MCF 10A (cell line): Measurements from ENCODE around the gene CYP19A1. TPM values are rescaled to one million over a fixed set of nuclear protein-coding genes. Genes with fewer than 3 reads are reported as not detected.

ENCODE experiments used
- BruUV-seq: library from RNA; stranded (reverse); fragments of 400-500 nt; replicated peaks from 2 replicates; lab custom pipeline; 2021; lab: Mats Ljungman, UMichigan
- CTCF ChIA-PET: fragments of 300-600 bp; sonication (Branson Sonifier 250); formaldehyde crosslinking; extraction: SDS; loops from one replicate; lab custom pipeline; 2021; ENCODE audit warnings: antibody characterized with exemption, inconsistent platforms; lab: Yijun Ruan, JAX
- POLR2A ChIA-PET: fragments of 300-600, 350-650 bp; sonication (Branson Sonifier 250); formaldehyde crosslinking; extraction: SDS; loops from one replicate; lab custom pipeline; 2020; ENCODE audit warnings: antibody characterized with exemption, inconsistent platforms; lab: Yijun Ruan, JAX
- DNase-seq: peaks from one replicate; pipeline ENCODE4 v3.0.0-alpha.2; 2018; ENCODE audit not compliant: unreplicated experiment
- H3K27ac Mint-ChIP-seq: one replicate; pipeline ENCODE4 v1.8.0; 2022; ENCODE audit warnings: mild to moderate bottlenecking, low read depth, mixed read lengths; ENCODE audit not compliant: unreplicated experiment
- H3K27me3 Mint-ChIP-seq: one replicate; pipeline ENCODE4 v1.8.0; 2022; ENCODE audit warnings: mixed read lengths; ENCODE audit not compliant: insufficient read depth, unreplicated experiment
- H3K36me3 Mint-ChIP-seq: one replicate; pipeline ENCODE4 v1.8.0; 2022; ENCODE audit warnings: mild to moderate bottlenecking, moderate library complexity, mixed read lengths; ENCODE audit not compliant: insufficient read depth, unreplicated experiment
- H3K4me1 Mint-ChIP-seq: one replicate; pipeline ENCODE4 v1.8.0; 2022; ENCODE audit warnings: mixed read lengths; ENCODE audit not compliant: insufficient read depth, unreplicated experiment
- H3K4me3 Mint-ChIP-seq: one replicate; pipeline ENCODE4 v1.8.0; 2022; ENCODE audit warnings: mild to moderate bottlenecking, moderate library complexity, mixed read lengths; ENCODE audit not compliant: unreplicated experiment
- H3K9me3 Mint-ChIP-seq: one replicate; pipeline ENCODE4 v1.8.0; 2022; ENCODE audit warnings: mixed read lengths; ENCODE audit not compliant: unreplicated experiment
- CTCF ChIP-seq: fragments of 200-600 bp; IDR thresholded peaks from one replicate; pipeline ENCODE4 v1.8.0; 2022; ENCODE audit warnings: antibody characterized with exemption, mild to moderate bottlenecking; ENCODE audit not compliant: unreplicated experiment
- intact Hi-C: fragments of 100-400 bp; cut with micrococcal nuclease; formaldehyde crosslinking; loops from 2 replicates; pipeline ENCODE4 v1.14.1; 2022
- total RNA-seq: library from RNA; stranded (reverse); gene quantifications from 2 replicates; pipeline ENCODE4 v1.2.3, GENCODE V29; 2022

CYP19A1 gene
- total RNA-seq, 1 experiment from 2014 or later: not detected

- DNase-seq: peak; percentile 5
- TF ChIP-seq CTCF: no peak
- Mint-ChIP-seq H3K4me1 (peaks cover 8% of the 10 kb centered on the region), H3K27me3 (no peaks in the 10 kb centered on the region), H3K9me3 (no peaks in the 10 kb centered on the region), H3K27ac (no peak overlapping the region), H3K36me3 (no peaks in the 10 kb centered on the region), H3K4me3 (no peak overlapping the region)
- BruUV-seq: no TSS peak
- intact Hi-C loops: no loop called here
- ChIA-PET CTCF (interaction anchor here (0.5 to 1.5 kb wide), 4 partner anchors 10 to 511 kb away, joined by 3 to 4 read pairs (median 3); no protein-coding TSS in a partner anchor), POLR2A (interaction anchor here (0.7 kb wide), 1 partner anchor 28 kb away, joined by 3 read pairs; no protein-coding TSS in a partner anchor)
Measured at GRCh38 chr15:51253366-51253765, 85.0 kb downstream of the CYP19A1 start.

GRCh38 chr15:51252671-51253070 lies 85.7 kb downstream of the CYP19A1 start:
- H3K27ac Mint-ChIP-seq: no peak overlapping the region
- no peak overlapping the region for H3K4me3 Mint-ChIP-seq
- H3K9me3 Mint-ChIP-seq: no peaks in the 10 kb centered on the region
- no peaks in the 10 kb centered on the region for H3K36me3 Mint-ChIP-seq
- ChIA-PET CTCF (interaction anchor here (1.5 kb wide), 1 partner anchor 130 kb away, joined by 4 read pairs; no protein-coding TSS in a partner anchor), POLR2A (no interaction called here)
- intact Hi-C loops: no loop called here
- BruUV-seq: no TSS peak
- H3K27me3 Mint-ChIP-seq: no peaks in the 10 kb centered on the region
- TF ChIP-seq CTCF: no peak
- DNase-seq: no peak
- peaks cover 8% of the 10 kb centered on the region for H3K4me1 Mint-ChIP-seq

GRCh38 chr15:51251556-51251955 lies 86.8 kb downstream of the CYP19A1 start:
- H3K4me1 Mint-ChIP-seq: peaks cover 8% of the 10 kb centered on the region
- no peak overlapping the region for H3K4me3 Mint-ChIP-seq
- ChIA-PET CTCF (interaction anchor here (1.0 kb wide), 1 partner anchor 14 kb away, joined by 4 read pairs; no protein-coding TSS in a partner anchor), POLR2A (no interaction called here)
- no peak for TF ChIP-seq CTCF
- intact Hi-C loops: no loop called here
- H3K36me3 Mint-ChIP-seq: no peaks in the 10 kb centered on the region
- DNase-seq: no peak
- BruUV-seq: no TSS peak
- H3K27me3 Mint-ChIP-seq: no peaks in the 10 kb centered on the region
- no peak overlapping the region for H3K27ac Mint-ChIP-seq
- H3K9me3 Mint-ChIP-seq: no peaks in the 10 kb centered on the region

DNA sequence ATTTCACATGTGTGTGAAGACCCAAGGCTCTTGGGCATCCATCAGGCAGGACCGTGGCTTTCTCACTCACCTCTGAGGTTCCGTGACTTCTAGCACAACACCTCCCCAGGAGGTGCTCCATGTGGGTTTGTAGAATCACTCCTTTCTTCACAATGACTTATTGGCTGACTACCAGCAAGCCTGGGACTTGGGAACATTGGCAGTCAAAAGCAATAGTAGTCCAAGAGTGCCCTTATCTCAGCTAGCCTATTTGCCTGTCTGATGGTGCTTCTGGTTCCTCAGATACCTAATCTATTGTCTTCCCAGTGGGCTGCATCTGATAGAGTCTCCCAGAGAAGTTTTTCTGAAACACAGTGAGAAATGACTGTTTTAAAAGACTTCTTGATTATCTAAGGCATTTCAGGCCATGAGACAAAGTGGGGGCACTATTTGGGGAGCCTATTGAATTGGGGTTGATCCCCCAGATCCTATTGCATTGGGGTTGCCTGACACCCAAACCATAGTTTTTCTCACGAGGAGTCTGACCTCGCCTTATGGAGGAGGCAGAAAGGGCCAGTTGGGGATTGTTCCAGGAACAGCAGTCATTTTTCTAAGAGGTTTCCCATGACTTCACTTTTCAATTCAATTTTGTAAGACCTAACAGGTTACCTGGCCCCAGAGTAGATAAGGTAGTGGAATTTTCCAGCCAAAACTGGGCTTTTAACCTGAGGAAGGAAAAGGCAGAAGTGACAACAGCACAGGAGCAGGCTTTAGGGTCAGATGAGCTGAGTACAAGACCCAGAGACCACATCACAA lies 88.0 kb downstream of the CYP19A1 start:
- Mint-ChIP-seq H3K4me1 (peaks cover 8% of the 10 kb centered on the region), H3K9me3 (no peaks in the 10 kb centered on the region), H3K27ac (no peak overlapping the region), H3K27me3 (no peaks in the 10 kb centered on the region), H3K36me3 (no peaks in the 10 kb centered on the region), H3K4me3 (no peak overlapping the region)
- POLR2A ChIA-PET: no interaction called here
- CTCF ChIA-PET: interaction anchor here (0.7 kb wide), 1 partner anchor 54 kb away, joined by 3 read pairs; no protein-coding TSS in a partner anchor
- DNase-seq: no peak
- intact Hi-C loops: no loop called here
- BruUV-seq: no TSS peak
- TF ChIP-seq CTCF: no peak
